Measurements from ENCODE around the gene ERAL1. TPM values are rescaled to one million over a fixed set of nuclear protein-coding genes. Genes with fewer than 3 reads are reported as not detected.
"Not testable (repeated sequence)": the region's sequence is repeated elsewhere in the genome, so short reads cannot be mapped to it uniquely, and the experiment has no call there.

ERAL1 gene
- total RNA-seq, 1 donor from 2014 or later = 64.4 TPM

DNA sequence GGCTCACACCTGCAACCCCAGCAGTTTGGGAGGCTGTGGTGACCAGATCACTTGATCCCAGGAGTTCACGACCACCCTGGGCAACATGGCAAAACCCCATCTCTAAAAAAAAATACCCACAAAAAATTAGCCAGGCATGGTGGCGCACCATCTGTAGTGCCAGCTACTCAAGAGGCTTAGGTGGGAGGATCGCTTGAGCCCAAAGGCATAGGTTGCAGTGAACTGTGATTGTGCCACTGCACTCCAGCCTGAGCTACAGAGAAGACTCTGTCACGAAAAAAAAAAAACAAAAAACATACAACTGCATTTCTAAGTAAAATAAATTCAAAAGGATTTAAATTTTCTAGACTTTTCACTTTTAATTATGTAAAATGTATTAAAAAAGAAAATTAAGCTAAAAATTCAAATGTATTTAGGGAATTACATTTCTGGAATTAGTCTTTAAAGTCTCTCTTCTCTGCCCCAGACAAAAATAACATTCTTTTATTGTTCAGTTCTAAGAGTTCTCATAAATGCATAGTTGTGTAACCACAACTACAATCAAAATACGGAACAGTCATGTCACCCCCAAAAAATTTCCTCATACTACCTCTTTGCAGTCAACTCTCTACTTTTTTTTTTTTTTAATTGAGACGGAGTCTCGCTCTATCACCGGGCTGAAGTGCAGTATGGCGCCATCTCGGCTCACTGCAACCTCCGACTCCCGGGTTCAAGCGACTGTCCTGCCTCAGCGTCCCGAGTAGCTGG, 26.3 kb upstream of the ERAL1 start:
- H3K4me1 Mint-ChIP-seq = peaks cover 2% of the 10 kb centered on the region
- no peak overlapping the region for H3K4me3 Mint-ChIP-seq
- TF ChIP-seq, protein P1, sequence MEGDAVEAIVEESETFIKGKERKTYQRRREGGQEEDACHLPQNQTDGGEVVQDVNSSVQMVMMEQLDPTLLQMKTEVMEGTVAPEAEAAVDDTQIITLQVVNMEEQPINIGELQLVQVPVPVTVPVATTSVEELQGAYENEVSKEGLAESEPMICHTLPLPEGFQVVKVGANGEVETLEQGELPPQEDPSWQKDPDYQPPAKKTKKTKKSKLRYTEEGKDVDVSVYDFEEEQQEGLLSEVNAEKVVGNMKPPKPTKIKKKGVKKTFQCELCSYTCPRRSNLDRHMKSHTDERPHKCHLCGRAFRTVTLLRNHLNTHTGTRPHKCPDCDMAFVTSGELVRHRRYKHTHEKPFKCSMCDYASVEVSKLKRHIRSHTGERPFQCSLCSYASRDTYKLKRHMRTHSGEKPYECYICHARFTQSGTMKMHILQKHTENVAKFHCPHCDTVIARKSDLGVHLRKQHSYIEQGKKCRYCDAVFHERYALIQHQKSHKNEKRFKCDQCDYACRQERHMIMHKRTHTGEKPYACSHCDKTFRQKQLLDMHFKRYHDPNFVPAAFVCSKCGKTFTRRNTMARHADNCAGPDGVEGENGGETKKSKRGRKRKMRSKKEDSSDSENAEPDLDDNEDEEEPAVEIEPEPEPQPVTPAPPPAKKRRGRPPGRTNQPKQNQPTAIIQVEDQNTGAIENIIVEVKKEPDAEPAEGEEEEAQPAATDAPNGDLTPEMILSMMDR (conservative IDR thresholded peaks at IDR 0.05) = no peak
- H3K27me3 Mint-ChIP-seq (ENCODE audit: low read depth) = no peaks in the 10 kb centered on the region
- DNase-seq (ENCODE audit: low read depth, low spot score) = no peak
- H3K27ac Mint-ChIP-seq (ENCODE audit: unreplicated experiment) = no peak overlapping the region
- H3K36me3 Mint-ChIP-seq (ENCODE audit: low read depth) = peaks cover 6% of the 10 kb centered on the region
- no peaks in the 10 kb centered on the region for H3K9me3 Mint-ChIP-seq

DNA sequence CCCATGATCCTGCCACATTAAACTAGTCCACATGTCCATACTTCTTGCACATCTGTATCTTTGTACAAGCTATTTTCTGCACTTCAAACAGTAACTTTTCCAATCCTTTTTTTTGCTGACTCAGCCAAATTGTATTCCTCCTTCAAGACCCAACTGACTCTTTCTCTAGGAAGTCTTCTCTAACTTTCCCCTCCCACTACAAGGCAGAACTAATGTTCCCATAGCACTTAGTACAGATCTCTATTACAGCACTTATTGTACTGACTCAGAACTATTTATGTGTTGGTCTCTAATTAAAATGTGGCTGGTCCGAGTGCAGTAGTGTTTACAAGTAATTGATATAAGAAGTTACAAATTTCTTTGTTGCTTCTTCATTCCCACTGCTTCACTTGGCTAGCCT, 20.4 kb upstream of the ERAL1 start:
- Mint-ChIP-seq H3K4me3 (no peak overlapping the region), H3K4me1 (peaks cover 4% of the 10 kb centered on the region), H3K27me3 (ENCODE audit: low read depth) (no peaks in the 10 kb centered on the region), H3K9me3 (no peaks in the 10 kb centered on the region), H3K36me3 (ENCODE audit: low read depth) (peaks cover 12% of the 10 kb centered on the region), H3K27ac (ENCODE audit: unreplicated experiment) (no peak overlapping the region)
- DNase-seq (ENCODE audit: low read depth, low spot score) = no peak
- TF ChIP-seq, protein P1 (conservative IDR thresholded peaks at IDR 0.05) = no peak

DNA sequence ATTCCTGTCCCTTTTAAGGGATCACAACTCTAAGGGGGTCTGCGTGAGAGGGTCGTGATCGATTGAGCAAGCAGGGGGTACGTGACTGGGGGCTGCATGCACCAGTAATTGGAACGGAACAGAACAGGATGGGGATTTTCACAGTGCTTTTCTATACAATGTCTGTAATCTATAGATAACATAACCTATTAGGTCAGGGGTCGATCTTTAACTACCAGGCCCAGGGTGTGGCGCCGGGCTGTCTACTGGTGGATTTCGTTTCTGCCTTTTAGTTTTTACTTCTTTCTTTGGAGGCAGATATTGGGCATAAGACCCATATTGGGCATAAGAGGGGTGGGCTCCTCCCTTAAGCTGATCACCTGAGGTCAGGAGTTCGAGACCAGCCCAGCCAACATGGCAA, 18.3 kb upstream of the ERAL1 start:
- not testable (repeated sequence) for H3K9me3 Mint-ChIP-seq; H3K4me1 Mint-ChIP-seq; H3K27ac Mint-ChIP-seq (ENCODE audit: unreplicated experiment); DNase-seq (ENCODE audit: low read depth, low spot score); H3K27me3 Mint-ChIP-seq (ENCODE audit: low read depth)
- Mint-ChIP-seq H3K36me3 (ENCODE audit: low read depth) (peaks cover 11% of the 10 kb centered on the region), H3K4me3 (peak overlapping the region; percentile 23)

DNA sequence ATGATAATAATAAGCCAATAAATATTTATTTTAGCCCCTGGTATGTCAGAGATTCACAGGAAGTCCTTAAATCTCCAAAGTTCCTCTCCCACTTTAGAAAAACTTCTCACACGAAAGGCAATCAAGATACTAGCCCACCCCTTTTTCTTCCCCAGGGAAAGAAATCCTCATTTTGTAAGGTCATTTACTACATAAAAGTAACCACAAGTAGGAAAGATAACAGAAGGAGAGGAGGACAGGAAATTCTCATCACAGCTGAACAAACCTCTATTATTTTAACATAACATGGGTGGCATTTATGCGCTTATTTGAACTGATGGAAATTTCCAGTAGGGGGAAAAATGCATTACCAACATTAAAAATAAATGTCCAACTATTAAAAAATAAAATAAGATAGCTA, 15.6 kb upstream of the ERAL1 start:
- H3K27ac Mint-ChIP-seq (ENCODE audit: unreplicated experiment) = no peak overlapping the region
- H3K27me3 Mint-ChIP-seq (ENCODE audit: low read depth) = no peaks in the 10 kb centered on the region
- peaks cover 3% of the 10 kb centered on the region for H3K36me3 Mint-ChIP-seq (ENCODE audit: low read depth)
- H3K4me1 Mint-ChIP-seq = peaks cover 21% of the 10 kb centered on the region
- no peak overlapping the region for H3K4me3 Mint-ChIP-seq
- DNase-seq (ENCODE audit: low read depth, low spot score) = no peak
- TF ChIP-seq, protein P1 (conservative IDR thresholded peaks at IDR 0.05) = no peak
- H3K9me3 Mint-ChIP-seq = no peaks in the 10 kb centered on the region

DNA sequence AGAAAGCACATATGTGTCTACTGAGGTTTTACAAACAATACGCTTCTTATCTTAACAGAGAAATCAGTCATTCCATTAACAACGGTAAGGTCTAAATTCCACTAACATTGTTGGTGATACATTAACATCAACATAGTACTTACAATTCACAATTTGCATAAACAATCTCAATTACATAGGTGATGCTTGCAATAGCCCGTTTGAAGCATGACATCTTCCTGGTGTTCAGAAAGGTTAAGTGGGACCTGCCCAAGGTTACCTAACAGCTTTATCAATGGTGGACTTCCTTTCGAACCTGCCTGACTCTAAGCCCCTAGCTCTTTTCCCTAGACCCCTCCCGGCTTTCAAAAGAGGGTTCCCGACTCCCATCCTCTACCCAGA, 12.9 kb upstream of the ERAL1 start:
- no peak for DNase-seq (ENCODE audit: low read depth, low spot score)
- no peaks in the 10 kb centered on the region for H3K27me3 Mint-ChIP-seq (ENCODE audit: low read depth)
- TF ChIP-seq, protein P1 (conservative IDR thresholded peaks at IDR 0.05) = no peak
- H3K9me3 Mint-ChIP-seq = no peaks in the 10 kb centered on the region
- H3K4me3 Mint-ChIP-seq = peak overlapping the region; percentile 97
- H3K36me3 Mint-ChIP-seq (ENCODE audit: low read depth) = no peaks in the 10 kb centered on the region
- peak overlapping the region; percentile 97 for H3K27ac Mint-ChIP-seq (ENCODE audit: unreplicated experiment)
- H3K4me1 Mint-ChIP-seq = peaks cover 21% of the 10 kb centered on the region

DNA sequence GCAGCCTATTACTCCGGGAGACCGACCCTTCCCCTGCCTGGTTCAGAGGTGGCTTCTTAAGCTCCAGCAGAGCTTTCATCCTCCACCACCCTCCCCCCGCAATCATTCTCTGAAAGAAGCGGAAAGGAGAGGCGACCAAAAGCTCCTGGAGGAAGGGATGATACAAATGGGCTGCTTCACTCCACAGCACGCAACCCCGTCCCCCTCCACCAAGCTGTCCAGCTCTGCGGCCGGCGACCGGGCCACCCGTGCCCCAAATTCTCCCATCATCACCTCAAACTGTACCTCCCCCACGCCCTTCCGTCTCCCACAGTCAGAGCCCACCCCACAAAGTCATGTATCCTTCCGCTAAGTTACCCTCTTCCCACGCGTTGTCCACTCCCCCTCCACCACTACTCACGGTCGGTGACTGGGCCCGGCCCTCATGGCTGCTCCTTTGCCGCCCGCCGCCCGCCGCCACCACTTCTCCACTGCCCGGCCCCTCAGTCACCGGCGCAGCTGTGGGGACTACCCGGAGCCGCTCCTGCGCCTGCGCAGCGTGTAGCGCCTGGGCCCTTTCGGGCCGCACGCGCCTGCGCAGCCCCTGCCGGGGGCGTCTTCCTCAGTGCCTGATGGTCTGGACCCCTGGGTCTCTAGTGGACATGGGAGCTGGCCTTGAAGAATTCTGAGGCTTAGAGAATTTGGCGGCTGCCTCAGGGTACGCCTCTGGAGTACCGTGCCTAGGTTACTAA, 12.4 kb upstream of the ERAL1 start, which contains the start of gene FAM222B:
TSS of gene FAM222B (minus strand) at position 509 of the 731 bp plus-strand sequence. CDS start 76,123 bp downstream, outside the sequence.
- Mint-ChIP-seq H3K4me3 (peak within 1 kb of the TSS; percentile 97), H3K27me3 (ENCODE audit: low read depth) (no peaks in the 10 kb centered on the region), H3K9me3 (no peaks in the 10 kb centered on the region)

More for the DNA sequence above, 12.4 kb upstream of the ERAL1 start, which contains the start of gene FAM222B:
- DNase-seq (ENCODE audit: low read depth, low spot score) = peak; percentile 85
- Mint-ChIP-seq H3K36me3 (ENCODE audit: low read depth) (no peaks in the 10 kb centered on the region), H3K4me1 (peaks cover 21% of the 10 kb centered on the region), H3K27ac (ENCODE audit: unreplicated experiment) (peak within 1 kb of the TSS; percentile 97)
- TF ChIP-seq, protein P1 (conservative IDR thresholded peaks at IDR 0.05) = no peak

Data from neural crest cell (in vitro differentiated cells).